Mammary epithelial cell (primary cell): ENCODE results near the gene BZW1.

Experiments used
- EZH2 ChIP-seq: IDR thresholded peaks from 2 replicates; pipeline ENCODE4 v1.6.1; 2012; ENCODE audit warnings: low read length, inconsistent platforms, borderline replicate concordance
- TF ChIP-seq, protein P1 (sequence below), 2 donors: IDR thresholded peaks in 1 of 2; conservative IDR thresholded peaks in 1 of 2; 2 replicates each; pipeline ENCODE4 v1.5.1; 2011 to 2012; ENCODE audit warnings: inconsistent platforms in 2 of 2, low read length in 2 of 2, mild to moderate bottlenecking in 2 of 2, control low read depth in 1 of 2, low read depth in 1 of 2; ENCODE audit not compliant: insufficient read depth in 1 of 2; ENCODE audit errors: extremely low read depth in 1 of 2

DNA sequence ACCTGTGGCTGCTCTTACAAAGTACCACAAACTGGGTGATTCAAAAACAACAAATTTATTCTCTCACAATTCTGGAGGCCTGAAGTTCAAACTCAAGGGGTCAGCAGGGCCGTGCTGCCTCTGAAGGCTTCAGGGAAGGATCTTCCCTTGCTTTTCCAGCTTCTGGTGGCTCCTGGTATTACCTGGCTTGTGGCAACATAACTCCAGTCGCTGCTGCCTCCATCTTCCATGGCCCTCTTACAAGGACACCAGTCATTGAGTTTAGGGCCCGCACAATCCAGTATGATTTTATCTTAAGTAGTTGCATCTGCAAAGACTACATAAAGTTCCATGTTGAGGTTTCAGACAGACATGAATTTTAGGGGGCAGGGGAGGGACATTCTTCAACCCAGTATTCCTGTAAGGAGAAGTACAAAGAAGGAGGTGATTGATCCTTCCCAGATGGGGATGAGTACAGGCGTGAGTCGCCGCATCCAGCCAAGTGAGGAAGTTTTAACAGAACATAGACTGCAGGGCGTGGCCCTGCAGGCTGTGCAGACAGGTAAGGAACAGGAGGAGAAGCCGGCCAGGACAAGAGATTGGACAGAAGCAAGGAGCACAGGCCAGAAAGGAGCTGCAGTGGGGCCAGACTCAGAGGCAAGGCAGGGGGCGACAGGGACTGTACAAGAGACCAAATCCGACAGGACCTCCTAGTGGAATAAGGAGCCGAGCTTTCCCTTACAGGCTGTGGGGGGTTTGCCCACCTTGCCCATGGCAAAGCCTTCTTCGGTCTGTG is 44.4 kb upstream of the BZW1 start:
- TF ChIP-seq, protein P1, sequence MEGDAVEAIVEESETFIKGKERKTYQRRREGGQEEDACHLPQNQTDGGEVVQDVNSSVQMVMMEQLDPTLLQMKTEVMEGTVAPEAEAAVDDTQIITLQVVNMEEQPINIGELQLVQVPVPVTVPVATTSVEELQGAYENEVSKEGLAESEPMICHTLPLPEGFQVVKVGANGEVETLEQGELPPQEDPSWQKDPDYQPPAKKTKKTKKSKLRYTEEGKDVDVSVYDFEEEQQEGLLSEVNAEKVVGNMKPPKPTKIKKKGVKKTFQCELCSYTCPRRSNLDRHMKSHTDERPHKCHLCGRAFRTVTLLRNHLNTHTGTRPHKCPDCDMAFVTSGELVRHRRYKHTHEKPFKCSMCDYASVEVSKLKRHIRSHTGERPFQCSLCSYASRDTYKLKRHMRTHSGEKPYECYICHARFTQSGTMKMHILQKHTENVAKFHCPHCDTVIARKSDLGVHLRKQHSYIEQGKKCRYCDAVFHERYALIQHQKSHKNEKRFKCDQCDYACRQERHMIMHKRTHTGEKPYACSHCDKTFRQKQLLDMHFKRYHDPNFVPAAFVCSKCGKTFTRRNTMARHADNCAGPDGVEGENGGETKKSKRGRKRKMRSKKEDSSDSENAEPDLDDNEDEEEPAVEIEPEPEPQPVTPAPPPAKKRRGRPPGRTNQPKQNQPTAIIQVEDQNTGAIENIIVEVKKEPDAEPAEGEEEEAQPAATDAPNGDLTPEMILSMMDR (conservative IDR thresholded peaks at IDR 0.05 in 1 of 2, IDR thresholded peaks at IDR 0.05 in 1 of 2; ENCODE audit: extremely low read depth in 1 of 2, insufficient read depth in 1 of 2, low read depth in 1 of 2, low read length in 2 of 2): no peak
- no peak for TF ChIP-seq EZH2
